Panc1 (cell line): Measurements from ENCODE around the gene ELAVL1. TPM values are rescaled to one million over a fixed set of nuclear protein-coding genes. Genes with fewer than 3 reads are reported as not detected.
A peak's percentile ranks its signal among the peaks of the same experiment; 100 is the strongest.

Experiments
- ATAC-seq: fragments of 200-7000 bp; cut with Tn5 transposase; 2 replicates; pipeline ENCODE4 v1.9.1; 2020; ENCODE audit warnings: mild to moderate bottlenecking, moderate library complexity
- BruUV-seq: library from RNA; stranded (reverse); fragments of 400-500 nt; replicated peaks from 2 replicates; lab custom pipeline; 2021; lab: Mats Ljungman, UMichigan
- CTCF ChIA-PET: fragments of 300-600 bp; sonication (Branson Sonifier 250); formaldehyde crosslinking; loops from one replicate; lab custom pipeline; 2022; ENCODE audit warnings: antibody characterized with exemption; lab: Charles Lee
- POLR2A ChIA-PET: fragments of 300-600 bp; sonication (Branson Sonifier 250); formaldehyde crosslinking; loops from one replicate; lab custom pipeline; 2022; ENCODE audit warnings: antibody characterized with exemption; lab: Charles Lee
- DNase-seq: peaks from one replicate; pipeline ENCODE4 v3.0.0-alpha.2; 2010; ENCODE audit warnings: low read depth, low spot score
- H3K27ac ChIP-seq: 2 replicates; pipeline ENCODE4 v1.5.1; 2011; ENCODE audit warnings: mild to moderate bottlenecking, low read length, inconsistent platforms
- H3K27me3 ChIP-seq: fragments of 200-500 bp; sonication (Bioruptor generic); 2 replicates; pipeline ENCODE4 v1.6.0; 2014; ENCODE audit warnings: low read length, inconsistent platforms; ENCODE audit not compliant: control insufficient read depth, insufficient read depth
- H3K36me3 ChIP-seq: fragments of 200-500 bp; sonication (Bioruptor generic); 2 replicates; pipeline ENCODE4 v1.5.1; 2014; ENCODE audit warnings: inconsistent platforms, mild to moderate bottlenecking, low read length, moderate library complexity; ENCODE audit not compliant: control insufficient read depth, insufficient read depth
- H3K4me1 ChIP-seq: 2 replicates; pipeline ENCODE4 v1.5.1; 2011; ENCODE audit warnings: inconsistent platforms, mild to moderate bottlenecking, low read length, moderate library complexity; ENCODE audit not compliant: control insufficient read depth, insufficient read depth
- H3K4me3 ChIP-seq, 2 experiments: 2 replicates each; pipeline ENCODE4 v1.5.1; 2011 to 2012; ENCODE audit warnings: low read depth in 2 of 2, low read length in 2 of 2, mild to moderate bottlenecking in 2 of 2, inconsistent platforms in 1 of 2, moderate library complexity in 1 of 2
- H3K9me3 ChIP-seq: fragments of 200-500 bp; sonication (Bioruptor generic); 2 replicates; pipeline ENCODE4 v1.5.1; 2014; ENCODE audit warnings: low read depth, mild to moderate bottlenecking, inconsistent platforms, low read length, moderate library complexity; ENCODE audit not compliant: control insufficient read depth, insufficient read depth
- CTCF ChIP-seq: fragments of 450-650 bp; IDR thresholded peaks from 2 replicates; pipeline ENCODE4 v1.5.1; 2017; ENCODE audit warnings: mild to moderate bottlenecking
- POLR2AphosphoS5 ChIP-seq: IDR thresholded peaks from 2 replicates; pipeline ENCODE4 v1.6.1; 2012; ENCODE audit warnings: mild to moderate bottlenecking, low read depth, low read length, moderate library complexity
- REST ChIP-seq, 2 experiments: IDR thresholded peaks; 2 replicates each; pipeline ENCODE4 v1.6.1; 2011 to 2012; ENCODE audit warnings: low read depth in 2 of 2, control low read depth in 1 of 2, low read length in 1 of 2, mild to moderate bottlenecking in 1 of 2, moderate library complexity in 1 of 2; ENCODE audit not compliant: insufficient read depth in 1 of 2
- SIN3A ChIP-seq: IDR thresholded peaks from 2 replicates; pipeline ENCODE4 v1.6.1; 2012; ENCODE audit warnings: low read depth, mild to moderate bottlenecking, low read length, moderate library complexity, borderline replicate concordance; ENCODE audit not compliant: insufficient read depth
- TCF7L2 ChIP-seq: IDR thresholded peaks from 2 replicates; pipeline ENCODE4 v1.6.1; 2011; ENCODE audit warnings: mild to moderate bottlenecking, low read depth, low read length, inconsistent platforms
- in situ Hi-C: cut with HindIII; loops from 2 replicates; pipeline ENCODE4 v1.10.0; 2016; ENCODE audit warnings: low sequenced_read_pairs, low pct_unique_long_range_greater_than_20kb
- intact Hi-C: fragments of 100-400 bp; cut with micrococcal nuclease; formaldehyde crosslinking; loops from one replicate; pipeline ENCODE4 v1.10.0; 2022; ENCODE audit not compliant: unreplicated experiment
- total RNA-seq: library from RNA; stranded (reverse); gene quantifications from one replicate; pipeline ENCODE4 v1.2.1, GENCODE V29; 2021; ENCODE audit not compliant: unreplicated experiment

ELAVL1 gene
- total RNA-seq, 1 experiment from 2014 or later: 123 TPM

- no peaks in the 10 kb centered on the region for H3K27me3 ChIP-seq
- BruUV-seq: no TSS peak
- ChIA-PET POLR2A (no interaction called here), CTCF (interaction anchor here (2.0 kb wide), 1 partner anchor 53 kb away, joined by 6 read pairs; no protein-coding TSS in a partner anchor)
- H3K9me3 ChIP-seq: no peaks in the 10 kb centered on the region
- in situ Hi-C loops: no loop called here
- intact Hi-C loops: no loop called here
- no peak for ATAC-seq
- DNase-seq: no peak
- peak overlapping the region; percentile 79 for H3K27ac ChIP-seq
- H3K4me1 ChIP-seq: peaks cover 27% of the 10 kb centered on the region
- H3K36me3 ChIP-seq: no peaks in the 10 kb centered on the region; the same call in 1 of the 2 replicates
- H3K4me3 ChIP-seq: peak overlapping the region in 1 of 2 experiments; percentile 65; a peak in 2 of 4 replicates
- TF ChIP-seq REST (IDR thresholded peaks at IDR 0.05; ENCODE audit: insufficient read depth in 1 of 2, low read depth in 2 of 2, low read length in 1 of 2) (no peak), SIN3A (no peak), TCF7L2 (no peak), POLR2AphosphoS5 (no peak), CTCF (peak; percentile 23; the same call in 1 of the 2 replicates)
Observed at GRCh38 chr19:7921967-7922835, 83.2 kb downstream of the ELAVL1 start.

- DNase-seq: no peak
- Histone ChIP-seq H3K27me3 (no peaks in the 10 kb centered on the region), H3K9me3 (no peaks in the 10 kb centered on the region), H3K4me3 (peak overlapping the region; percentile 54 to 65), H3K36me3 (no peaks in the 10 kb centered on the region; the same call in 1 of the 2 replicates), H3K4me1 (peaks cover 19% of the 10 kb centered on the region), H3K27ac (peak overlapping the region; percentile 79)
- intact Hi-C loops: no loop called here
- POLR2A ChIA-PET: no interaction called here
- TF ChIP-seq REST (IDR thresholded peaks at IDR 0.05; ENCODE audit: insufficient read depth in 1 of 2, low read depth in 2 of 2, low read length in 1 of 2) (no peak), CTCF (no peak), POLR2AphosphoS5 (no peak; the same call in 1 of the 2 replicates), SIN3A (no peak), TCF7L2 (no peak)
- CTCF ChIA-PET: interaction anchor here (0.7 to 2.0 kb wide), 2 partner anchors 52 to 135 kb away, joined by 3 to 6 read pairs; no protein-coding TSS in a partner anchor
- BruUV-seq: no TSS peak
- in situ Hi-C loops: no loop called here
- no peak for ATAC-seq
Observed at GRCh38 chr19:7921302-7921966, 84.0 kb downstream of the ELAVL1 start.
